Stimulated activated CD8-positive, alpha-beta memory T cell treated with anti-CD3 and anti-CD28 coated beads, Interleukin-7, amount 100 ng/mL, for 4 hours (primary cell): Measurements from ENCODE around the gene DAPK1.
"Not testable (repeated sequence)": the region's sequence is repeated elsewhere in the genome, so short reads cannot be mapped to it uniquely, and the experiment has no call there.

Experiments used
- DNase-seq, 2 donors: peaks; one replicate each; pipeline ENCODE4 v3.0.0-alpha.2; 2020; ENCODE audit warnings: low read depth in 2 of 2

DAPK1 gene

GRCh38 chr9:87542141-87542540, 44.5 kb downstream of the DAPK1 start:
- no peak for DNase-seq

GRCh38 chr9:87543251-87543650, 45.6 kb downstream of the DAPK1 start:
- no peak for DNase-seq

- no peak for DNase-seq
Measured at GRCh38 chr9:87545858-87546257, 48.2 kb downstream of the DAPK1 start.

GRCh38 chr9:87546704-87547103, 49.0 kb downstream of the DAPK1 start:
- no peak for DNase-seq

- DNase-seq: no peak
Measured at GRCh38 chr9:87547671-87548081, 50.0 kb downstream of the DAPK1 start.

- no peak for DNase-seq
Measured at GRCh38 chr9:87548159-87548558, 50.5 kb downstream of the DAPK1 start.

GRCh38 chr9:87549088-87549487, 51.4 kb downstream of the DAPK1 start:
- not testable (repeated sequence) for DNase-seq

- DNase-seq: no peak
Measured at GRCh38 chr9:87549791-87550190, 52.1 kb downstream of the DAPK1 start.

- no peak for DNase-seq
Measured at GRCh38 chr9:87550253-87550954, 52.7 kb downstream of the DAPK1 start.

GRCh38 chr9:87551772-87552217, 54.1 kb downstream of the DAPK1 start:
- DNase-seq: no peak

GRCh38 chr9:87554171-87554910, 56.7 kb downstream of the DAPK1 start:
- no peak for DNase-seq

- no peak for DNase-seq
Measured at GRCh38 chr9:87554976-87555375, 57.3 kb downstream of the DAPK1 start.

- no peak for DNase-seq
Measured at GRCh38 chr9:87556039-87556438, 58.4 kb downstream of the DAPK1 start.

- DNase-seq: no peak
Measured at GRCh38 chr9:87556821-87557220, 59.2 kb downstream of the DAPK1 start.

- DNase-seq: no peak
Measured at GRCh38 chr9:87557996-87558395, 60.3 kb downstream of the DAPK1 start.

GRCh38 chr9:87558606-87559190, 61.0 kb downstream of the DAPK1 start:
- no peak for DNase-seq

- DNase-seq: no peak
Measured at GRCh38 chr9:87562062-87562461, 64.4 kb downstream of the DAPK1 start.

- DNase-seq: no peak
Measured at GRCh38 chr9:87562530-87563170, 65.0 kb downstream of the DAPK1 start.

- no peak for DNase-seq
Measured at GRCh38 chr9:87564111-87564510, 66.4 kb downstream of the DAPK1 start.

- no peak for DNase-seq
Measured at GRCh38 chr9:87564791-87565241, 67.1 kb downstream of the DAPK1 start.

- DNase-seq: no peak
Measured at GRCh38 chr9:87567001-87567400, 69.3 kb downstream of the DAPK1 start.

GRCh38 chr9:87567571-87567970, 69.9 kb downstream of the DAPK1 start:
- DNase-seq: no peak
